NCI-H748 treated with DMSO at 0.1 percent for 48 hours (cell line): ENCODE measurements around the gene STOX2.
"Not testable (repeated sequence)": the region's sequence is repeated elsewhere in the genome, so short reads cannot be mapped to it uniquely, and the experiment has no call there.

Source experiments
- DNase-seq: peaks from one replicate; lab custom pipeline; 2025; lab: John Stamatoyannopoulos, UW

The STOX2 gene

GRCh38 chr4:184022679-184023383 is 117.7 kb downstream of the STOX2 start:
- DNase-seq: no peak

DNA sequence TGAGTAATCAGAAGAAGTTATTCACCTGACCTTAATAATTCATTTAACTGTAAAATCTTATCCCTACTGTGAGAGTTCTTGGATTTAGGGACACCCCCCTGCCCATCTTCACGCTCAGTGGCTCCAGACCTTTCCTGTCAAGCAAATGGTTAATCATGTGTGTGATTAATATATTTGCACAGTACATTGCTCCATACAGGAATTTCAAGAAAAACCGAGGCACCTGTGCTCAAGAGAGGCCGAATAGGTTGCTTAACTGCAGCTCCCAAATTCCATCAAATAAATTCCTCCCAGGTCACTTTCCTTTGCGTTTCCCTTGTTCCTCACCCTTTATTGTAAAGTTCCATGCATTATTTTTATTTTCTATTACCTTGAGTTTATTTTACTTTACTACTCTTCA is 119.5 kb downstream of the STOX2 start:
- no peak for DNase-seq

- no peak for DNase-seq
Observed at GRCh38 chr4:184028561-184029374, 123.7 kb downstream of the STOX2 start.

- DNase-seq: no peak
Observed at GRCh38 chr4:184030036-184030435, 124.9 kb downstream of the STOX2 start.

GRCh38 chr4:184030764-184031163 is 125.7 kb downstream of the STOX2 start:
- DNase-seq: no peak

- DNase-seq: no peak
Observed at GRCh38 chr4:184032091-184032490, 127.0 kb downstream of the STOX2 start.

DNA sequence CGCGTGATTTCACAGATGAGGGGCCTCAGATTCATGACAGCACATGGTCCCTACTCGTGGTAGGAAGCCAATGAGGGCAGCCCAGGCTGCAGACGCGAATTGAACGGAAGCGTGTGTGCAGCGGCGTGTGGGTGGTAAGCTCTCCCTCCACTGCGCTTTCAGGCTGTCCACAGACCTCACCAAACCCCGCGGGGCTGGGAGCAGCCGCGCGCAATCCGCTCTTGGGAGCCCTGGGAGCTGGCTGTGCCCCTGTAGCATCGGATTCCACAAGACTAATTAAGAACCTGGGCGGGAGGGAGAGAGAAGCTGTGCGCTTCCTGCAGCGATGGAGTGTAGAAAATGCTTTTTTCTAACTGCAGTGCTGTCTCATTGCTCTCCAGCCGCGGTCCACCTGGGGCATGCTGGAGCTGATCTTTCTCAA is 134.9 kb downstream of the STOX2 start:
- DNase-seq: no peak

- no peak for DNase-seq
Observed at GRCh38 chr4:184041156-184041555, 136.0 kb downstream of the STOX2 start.

GRCh38 chr4:184046148-184046547 is 141.0 kb downstream of the STOX2 start:
- DNase-seq: no peak

- not testable (repeated sequence) for DNase-seq
Observed at GRCh38 chr4:184051262-184051661, 146.2 kb downstream of the STOX2 start.

DNA sequence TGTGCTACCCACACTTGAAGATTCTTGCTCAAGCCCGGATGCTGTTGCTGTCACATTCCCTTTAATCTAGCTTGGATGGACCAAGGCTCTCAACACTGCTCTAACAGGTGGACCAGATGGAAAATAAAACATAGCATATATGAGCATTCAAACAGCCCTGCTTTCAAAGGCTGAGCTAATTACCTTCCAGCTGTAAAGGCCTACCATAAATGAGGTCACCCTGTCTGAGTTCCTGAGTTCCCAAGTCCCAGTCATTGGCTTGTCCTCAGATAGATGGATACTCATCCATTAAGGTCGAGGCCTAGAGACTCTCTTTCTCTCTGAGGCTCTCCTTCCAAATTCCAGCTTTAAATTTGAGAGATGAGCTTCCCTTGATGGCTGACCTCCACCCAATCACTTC is 147.5 kb downstream of the STOX2 start:
- DNase-seq: no peak

- DNase-seq: no peak
Observed at GRCh38 chr4:184053434-184053833, 148.3 kb downstream of the STOX2 start.

DNA sequence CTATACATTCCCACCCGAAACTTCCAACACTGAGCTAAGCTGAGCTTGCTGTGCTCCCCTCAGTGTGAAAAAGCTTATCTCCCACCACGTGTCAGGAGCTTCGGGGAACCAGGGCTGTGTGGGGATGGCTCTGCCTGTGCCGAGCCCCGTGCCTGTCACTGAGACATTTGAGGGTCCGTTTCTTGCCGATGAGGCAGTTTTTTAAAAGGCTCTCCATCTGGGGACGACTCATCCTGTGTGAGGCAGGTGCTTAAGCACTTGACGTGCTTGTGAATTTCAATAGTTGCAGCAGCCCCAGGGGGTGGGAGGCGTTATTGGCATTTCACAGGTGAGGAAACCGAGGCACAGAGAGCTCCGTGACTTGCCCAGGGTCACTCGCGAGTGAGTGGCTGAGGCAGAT is 151.8 kb downstream of the STOX2 start:
- DNase-seq: no peak

DNA sequence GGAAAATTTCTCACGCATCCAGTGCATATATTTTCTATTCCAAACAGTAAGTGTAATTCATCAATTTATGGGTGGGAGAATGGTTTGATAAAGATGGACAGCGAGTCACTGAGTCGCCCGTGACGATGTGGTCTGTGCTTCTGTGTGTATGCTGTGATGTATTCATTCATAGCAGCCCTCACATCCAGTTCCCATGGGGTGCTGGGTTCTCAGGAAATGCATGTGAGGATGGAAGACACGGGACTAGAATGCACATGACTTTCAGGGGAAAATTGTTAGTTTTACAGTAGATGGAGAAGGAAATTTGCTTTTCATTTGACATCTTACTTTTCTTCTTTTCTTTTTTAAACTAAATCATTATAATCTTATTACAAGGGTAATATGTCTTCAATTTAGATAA is 152.9 kb downstream of the STOX2 start:
- DNase-seq: no peak

DNA sequence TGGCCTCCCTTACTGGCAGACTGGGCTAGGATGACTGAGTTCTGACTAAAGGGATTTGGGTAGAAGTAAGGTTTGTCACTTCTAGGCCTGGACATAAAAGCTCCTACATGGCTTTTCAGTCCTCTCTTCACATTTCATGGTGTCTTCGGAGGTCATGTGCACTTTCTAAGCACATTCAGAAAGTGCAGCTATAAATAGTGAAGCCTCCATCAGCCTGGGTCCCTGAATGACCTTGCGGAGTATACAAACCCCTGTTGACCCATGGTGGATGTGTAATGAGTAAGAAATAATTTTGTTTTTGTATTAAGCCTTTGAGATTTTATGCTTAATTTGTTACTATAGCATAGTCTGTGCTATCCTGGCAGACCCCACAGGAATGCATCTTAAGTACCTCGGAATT is 154.0 kb downstream of the STOX2 start:
- DNase-seq: no peak

- no peak for DNase-seq
Observed at GRCh38 chr4:184061582-184061981, 156.5 kb downstream of the STOX2 start.

DNA sequence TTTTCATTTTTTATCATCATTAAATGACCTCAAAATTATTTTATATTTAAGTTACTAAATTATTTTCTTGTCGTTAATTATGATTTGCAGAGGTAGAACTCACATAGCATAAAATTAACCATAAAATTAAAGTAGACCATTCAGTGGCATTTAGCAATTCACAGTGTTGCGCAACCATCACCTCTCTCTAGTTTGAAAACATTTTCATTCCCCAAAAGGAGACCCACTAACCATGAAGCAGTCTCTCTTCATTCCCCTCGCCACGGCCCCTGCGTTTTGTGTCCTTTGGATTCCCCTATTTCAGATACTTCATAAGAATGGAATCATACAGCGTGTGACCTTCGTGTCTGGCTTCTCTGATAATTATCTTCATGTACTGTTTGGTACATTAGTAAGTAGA is 157.7 kb downstream of the STOX2 start:
- no peak for DNase-seq

- no peak for DNase-seq
Observed at GRCh38 chr4:184064877-184065276, 159.8 kb downstream of the STOX2 start.

GRCh38 chr4:184066584-184067300 is 161.6 kb downstream of the STOX2 start:
- DNase-seq: no peak

- DNase-seq: no peak
Observed at GRCh38 chr4:184067931-184068554, 162.9 kb downstream of the STOX2 start.
